Measurements from ENCODE around the gene CNPY1. TPM values are rescaled to one million over a fixed set of nuclear protein-coding genes. Genes with fewer than 3 reads are reported as not detected.

Gene CNPY1
- total and polyA plus RNA-seq, 2 donors (not counting 1 experiment from before 2014, with no cell fraction given) = not detected

DNA sequence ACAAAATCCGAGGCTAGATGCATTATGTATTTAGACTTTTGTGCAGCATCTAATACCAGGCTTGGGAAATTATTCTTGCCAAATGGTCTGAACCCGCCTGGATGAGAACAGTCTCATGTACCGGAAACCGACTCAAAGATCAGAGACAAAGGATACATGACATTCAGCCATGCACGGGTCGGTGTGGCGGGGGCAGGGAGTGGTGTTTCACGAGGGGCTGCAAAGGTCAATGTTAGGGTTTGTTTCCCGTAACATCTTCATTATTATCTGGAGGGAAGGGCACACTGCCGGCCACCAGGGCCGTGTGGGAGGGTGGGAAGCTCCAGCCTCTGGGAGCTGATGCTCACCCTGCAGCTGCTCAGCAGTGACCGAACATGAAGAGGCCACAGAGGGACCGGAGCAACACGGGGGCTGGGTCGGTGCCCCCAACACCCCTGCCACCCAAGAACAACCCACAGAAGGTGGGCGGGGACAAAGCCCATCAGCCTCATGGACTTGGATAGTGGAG is 23.1 kb downstream of the CNPY1 start:
- no peaks in the 10 kb centered on the region for H3K36me3 ChIP-seq (ENCODE audit: control insufficient read depth, insufficient read depth, low read length)
- no peaks in the 10 kb centered on the region for H3K4me1 ChIP-seq (ENCODE audit: control insufficient read depth, extremely low read depth, insufficient read depth, low read length)
- no peak for TF ChIP-seq EZH2 (IDR thresholded peaks at IDR 0.05; ENCODE audit: low read length, missing control alignments)
- TF ChIP-seq, protein P1, sequence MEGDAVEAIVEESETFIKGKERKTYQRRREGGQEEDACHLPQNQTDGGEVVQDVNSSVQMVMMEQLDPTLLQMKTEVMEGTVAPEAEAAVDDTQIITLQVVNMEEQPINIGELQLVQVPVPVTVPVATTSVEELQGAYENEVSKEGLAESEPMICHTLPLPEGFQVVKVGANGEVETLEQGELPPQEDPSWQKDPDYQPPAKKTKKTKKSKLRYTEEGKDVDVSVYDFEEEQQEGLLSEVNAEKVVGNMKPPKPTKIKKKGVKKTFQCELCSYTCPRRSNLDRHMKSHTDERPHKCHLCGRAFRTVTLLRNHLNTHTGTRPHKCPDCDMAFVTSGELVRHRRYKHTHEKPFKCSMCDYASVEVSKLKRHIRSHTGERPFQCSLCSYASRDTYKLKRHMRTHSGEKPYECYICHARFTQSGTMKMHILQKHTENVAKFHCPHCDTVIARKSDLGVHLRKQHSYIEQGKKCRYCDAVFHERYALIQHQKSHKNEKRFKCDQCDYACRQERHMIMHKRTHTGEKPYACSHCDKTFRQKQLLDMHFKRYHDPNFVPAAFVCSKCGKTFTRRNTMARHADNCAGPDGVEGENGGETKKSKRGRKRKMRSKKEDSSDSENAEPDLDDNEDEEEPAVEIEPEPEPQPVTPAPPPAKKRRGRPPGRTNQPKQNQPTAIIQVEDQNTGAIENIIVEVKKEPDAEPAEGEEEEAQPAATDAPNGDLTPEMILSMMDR (conservative IDR thresholded peaks at IDR 0.05 in 1 of 2, IDR thresholded peaks at IDR 0.05 in 1 of 2; ENCODE audit: low read depth in 1 of 2, low read length in 2 of 2) = no peak
- no peaks in the 10 kb centered on the region for H3K79me2 ChIP-seq (ENCODE audit: control insufficient read depth, insufficient read depth, low read length)
- H3K9ac ChIP-seq (ENCODE audit: insufficient read depth, low read length) = no peak overlapping the region
- no peak for DNase-seq (ENCODE audit: low read depth in 2 of 2)
- H3K27me3 ChIP-seq (ENCODE audit: control insufficient read depth, insufficient read depth, low read length) = no peaks in the 10 kb centered on the region
- no peak overlapping the region for H3K27ac ChIP-seq (ENCODE audit: insufficient read depth, low read length)
- no peak overlapping the region for H3K4me3 ChIP-seq (replicated peaks in 1 of 4; ENCODE audit: control extremely low read depth in 1 of 4, insufficient read depth in 1 of 4, low read depth in 3 of 4, low read length in 4 of 4)
- no peak overlapping the region for H3K4me2 ChIP-seq (ENCODE audit: extremely low read depth, insufficient read depth, low read length)
- H4K20me1 ChIP-seq (ENCODE audit: control insufficient read depth, extremely low read depth, insufficient read depth, low read length) = no peaks in the 10 kb centered on the region
- no peak overlapping the region for H2AFZ ChIP-seq (ENCODE audit: low read length)
- H3K9me3 ChIP-seq (ENCODE audit: control insufficient read depth, insufficient read depth, low read depth, low read length) = no peaks in the 10 kb centered on the region

DNA sequence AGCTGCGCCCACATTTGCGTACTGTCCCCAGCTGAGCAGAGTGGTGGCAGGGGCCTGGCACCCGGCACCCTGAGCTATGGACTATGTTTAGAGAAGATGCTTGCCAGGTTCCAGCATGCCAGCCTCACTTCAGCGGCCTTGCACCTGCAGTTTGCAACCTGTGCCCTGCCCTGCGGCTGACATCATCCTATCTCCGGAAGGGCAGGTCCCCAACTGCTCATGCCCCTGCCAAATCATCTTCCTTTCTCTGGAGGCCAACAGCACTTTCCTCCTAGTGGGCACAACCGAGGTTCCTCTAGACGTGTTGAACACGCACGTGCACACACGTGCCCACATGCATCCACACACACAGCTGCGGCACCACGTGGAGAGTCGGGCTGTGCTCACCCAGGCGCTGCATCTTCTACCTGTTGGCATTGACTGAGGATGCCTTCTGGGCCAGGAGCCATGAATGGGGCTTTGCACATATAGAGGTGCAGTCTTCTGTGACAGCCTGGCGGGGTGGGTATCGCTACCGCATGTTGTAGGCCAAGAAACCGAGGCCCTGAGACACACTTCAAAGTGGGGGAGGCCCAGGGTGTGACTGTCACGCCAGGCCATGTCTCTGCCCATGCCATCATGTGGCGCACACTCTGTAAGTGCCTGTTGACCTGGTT is 24.5 kb downstream of the CNPY1 start:
- Histone ChIP-seq H3K9me3 (ENCODE audit: control insufficient read depth, insufficient read depth, low read depth, low read length) (no peaks in the 10 kb centered on the region), H3K9ac (ENCODE audit: insufficient read depth, low read length) (no peak overlapping the region), H3K4me2 (ENCODE audit: extremely low read depth, insufficient read depth, low read length) (no peak overlapping the region), H3K27ac (ENCODE audit: insufficient read depth, low read length) (no peak overlapping the region), H4K20me1 (ENCODE audit: control insufficient read depth, extremely low read depth, insufficient read depth, low read length) (no peaks in the 10 kb centered on the region), H3K4me3 (replicated peaks in 1 of 4; ENCODE audit: control extremely low read depth in 1 of 4, insufficient read depth in 1 of 4, low read depth in 3 of 4, low read length in 4 of 4) (no peak overlapping the region), H3K79me2 (ENCODE audit: control insufficient read depth, insufficient read depth, low read length) (no peaks in the 10 kb centered on the region), H3K27me3 (ENCODE audit: control insufficient read depth, insufficient read depth, low read length) (no peaks in the 10 kb centered on the region), H3K36me3 (ENCODE audit: control insufficient read depth, insufficient read depth, low read length) (no peaks in the 10 kb centered on the region), H2AFZ (ENCODE audit: low read length) (no peak overlapping the region), H3K4me1 (ENCODE audit: control insufficient read depth, extremely low read depth, insufficient read depth, low read length) (no peaks in the 10 kb centered on the region)
- TF ChIP-seq EZH2 (IDR thresholded peaks at IDR 0.05; ENCODE audit: low read length, missing control alignments) = no peak
- TF ChIP-seq, protein P1 (conservative IDR thresholded peaks at IDR 0.05 in 1 of 2, IDR thresholded peaks at IDR 0.05 in 1 of 2; ENCODE audit: low read depth in 1 of 2, low read length in 2 of 2) = no peak
- no peak for DNase-seq (ENCODE audit: low read depth in 2 of 2)

DNA sequence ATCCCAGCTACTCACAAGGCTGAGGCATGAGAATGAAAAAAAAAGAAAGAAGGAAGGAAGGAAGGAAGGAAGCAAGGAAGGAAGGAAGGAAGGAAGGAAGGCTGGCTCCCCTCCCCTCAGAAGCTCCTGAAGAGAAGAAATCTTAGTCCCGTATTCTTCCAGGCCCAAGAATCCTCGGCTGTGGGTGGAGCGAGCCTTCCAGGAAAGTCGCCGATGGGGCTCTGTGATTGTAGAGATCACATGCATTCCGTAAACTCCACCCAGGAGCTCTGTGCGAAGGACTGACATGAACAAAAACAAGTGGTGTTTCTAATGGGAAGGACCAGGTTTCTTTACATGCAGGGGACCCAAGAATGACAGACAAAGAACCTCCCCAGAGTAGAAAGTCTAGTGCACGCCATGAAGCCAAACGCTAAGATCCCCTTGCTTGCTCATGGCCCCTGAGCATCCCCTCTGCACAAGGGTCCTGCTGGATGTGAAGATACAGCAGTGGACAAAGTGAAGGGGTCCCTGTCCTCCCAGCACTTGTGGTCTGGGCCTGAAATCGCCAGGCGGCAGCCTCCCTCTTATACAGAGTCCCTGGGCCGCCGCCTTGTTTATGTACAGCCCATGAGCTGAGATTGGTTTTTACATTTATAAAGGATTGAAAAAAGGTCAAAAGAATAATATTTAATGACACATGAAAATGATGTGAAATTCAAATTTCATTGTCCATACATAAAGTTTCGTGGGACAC is 25.2 kb downstream of the CNPY1 start:
- no peak overlapping the region for H3K4me2 ChIP-seq (ENCODE audit: extremely low read depth, insufficient read depth, low read length)
- no peaks in the 10 kb centered on the region for H3K79me2 ChIP-seq (ENCODE audit: control insufficient read depth, insufficient read depth, low read length)
- no peak overlapping the region for H2AFZ ChIP-seq (ENCODE audit: low read length)
- H3K27ac ChIP-seq (ENCODE audit: insufficient read depth, low read length) = no peak overlapping the region
- TF ChIP-seq, protein P1 (conservative IDR thresholded peaks at IDR 0.05 in 1 of 2, IDR thresholded peaks at IDR 0.05 in 1 of 2; ENCODE audit: low read depth in 1 of 2, low read length in 2 of 2) = no peak
- no peak for TF ChIP-seq EZH2 (IDR thresholded peaks at IDR 0.05; ENCODE audit: low read length, missing control alignments)
- H3K36me3 ChIP-seq (ENCODE audit: control insufficient read depth, insufficient read depth, low read length) = no peaks in the 10 kb centered on the region
- DNase-seq (ENCODE audit: low read depth in 2 of 2) = no peak
- H3K27me3 ChIP-seq (ENCODE audit: control insufficient read depth, insufficient read depth, low read length) = no peaks in the 10 kb centered on the region
- no peaks in the 10 kb centered on the region for H4K20me1 ChIP-seq (ENCODE audit: control insufficient read depth, extremely low read depth, insufficient read depth, low read length)
- H3K9ac ChIP-seq (ENCODE audit: insufficient read depth, low read length) = no peak overlapping the region
- no peaks in the 10 kb centered on the region for H3K9me3 ChIP-seq (ENCODE audit: control insufficient read depth, insufficient read depth, low read depth, low read length)
- H3K4me3 ChIP-seq (replicated peaks in 1 of 4; ENCODE audit: control extremely low read depth in 1 of 4, insufficient read depth in 1 of 4, low read depth in 3 of 4, low read length in 4 of 4) = no peak overlapping the region
- H3K4me1 ChIP-seq (ENCODE audit: control insufficient read depth, extremely low read depth, insufficient read depth, low read length) = no peaks in the 10 kb centered on the region

Measured in fibroblast of lung (primary cell).